Right ventricle myocardium superior (tissue), 1 donor: ENCODE data around the gene NKX1-1. TPM values are rescaled to one million over a fixed set of nuclear protein-coding genes. Genes with fewer than 3 reads are reported as not detected.
"Not testable (repeated sequence)": the region's sequence is repeated elsewhere in the genome, so short reads cannot be mapped to it uniquely, and the experiment has no call there.

Experiments used
- ATAC-seq: fragments of 200-7000 bp; cut with Tn5 transposase; one replicate; pipeline ENCODE4 v1.9.1; 2020; ENCODE audit warnings: mild to moderate bottlenecking; ENCODE audit not compliant: poor library complexity
- DNase-seq: peaks from one replicate; pipeline ENCODE4 v3.0.0-alpha.2; 2020
- intact Hi-C: fragments of 100-400 bp; cut with DNase I; formaldehyde crosslinking; loops from one replicate; pipeline ENCODE4 v1.11.2; 2022
- long read RNA-seq: library from polyadenylated mRNA; unstranded; transcript quantifications from one replicate; pipeline ENCODE4 v2.0.0, GENCODE V29; 2021
- total RNA-seq: library from RNA; stranded (reverse); fragmentation: NEBNext Ultra II Directional; extraction: Animal tissue kit (Norgen Biotek cat#: 25700); gene quantifications from one replicate; pipeline ENCODE4 v1.2.1, GENCODE V29; 2021
- donor health status: DM: no; HTN: yes; CAD: no; lungs with severe emphysema.

The NKX1-1 gene
- total RNA-seq, result not detected
- long read RNA-seq, result 0 reads

DNA sequence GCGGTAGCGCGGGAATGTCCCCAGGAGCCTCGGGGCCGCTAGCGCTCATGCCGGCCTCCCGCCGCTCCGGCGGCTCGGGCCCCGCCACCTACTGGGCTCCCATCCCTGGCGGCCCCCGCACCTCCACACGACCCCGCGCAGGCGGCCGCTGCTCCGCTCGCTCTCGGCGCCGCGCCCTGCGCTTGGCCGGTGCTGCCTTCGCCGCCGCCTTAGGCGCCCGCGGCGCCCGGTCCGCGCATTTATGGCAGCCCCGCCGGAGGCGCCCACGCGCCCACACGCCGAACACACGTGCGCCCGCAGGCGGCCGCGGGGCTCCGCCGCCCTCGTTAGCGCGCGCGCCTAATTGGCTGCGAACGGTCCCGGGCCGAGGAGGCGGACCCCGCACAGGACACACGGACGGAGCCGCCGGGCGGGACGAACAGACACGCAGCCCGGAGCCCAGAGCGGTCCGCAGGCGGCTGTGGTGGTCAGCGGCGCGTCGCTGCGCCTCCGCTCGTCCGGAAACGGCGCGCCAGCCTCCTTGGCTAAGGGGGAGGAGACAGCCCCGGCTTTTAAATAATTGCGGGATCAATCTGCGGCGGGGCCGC, at the start of gene NKX1-1:
TSS of gene NKX1-1 (minus strand) at position 49 of the 587 bp plus-strand sequence. CDS start at position 49, 0 bp downstream.
- ATAC-seq, result no peak
- peak; percentile 13 for DNase-seq

GRCh38 chr4:1453731-1454130, 47.5 kb upstream of the NKX1-1 start:
- DNase-seq (no peak), ATAC-seq (no peak)
- intact Hi-C loops, result no loop called here

More for the DNA sequence above, at the start of gene NKX1-1:
- intact Hi-C loops, result no loop called here

DNA sequence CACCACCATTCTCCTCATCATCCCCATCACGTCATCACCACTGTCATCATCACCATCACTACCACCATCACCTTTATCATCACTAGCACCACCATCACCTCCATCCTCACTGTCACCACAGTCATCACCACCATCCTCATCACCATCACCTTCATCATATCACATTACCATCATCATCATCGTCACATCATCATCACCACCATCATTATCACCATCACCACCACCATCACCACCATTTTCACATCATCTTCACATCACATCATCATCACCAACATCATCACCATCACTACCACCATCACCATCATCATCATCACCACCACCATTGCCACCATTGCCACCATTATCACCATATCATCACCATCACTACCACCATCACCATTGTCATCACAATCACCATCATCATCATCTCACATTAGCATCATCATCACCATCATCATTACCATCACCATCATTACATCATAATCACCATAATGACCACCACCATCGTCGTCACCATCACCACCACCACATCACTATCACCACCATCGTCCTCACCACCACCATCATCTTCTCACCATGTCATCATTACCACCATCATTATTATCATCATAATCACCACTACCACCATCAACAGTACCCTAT, 46.3 kb upstream of the NKX1-1 start:
- intact Hi-C loops, result no loop called here
- DNase-seq, result no peak
- no peak for ATAC-seq

DNA sequence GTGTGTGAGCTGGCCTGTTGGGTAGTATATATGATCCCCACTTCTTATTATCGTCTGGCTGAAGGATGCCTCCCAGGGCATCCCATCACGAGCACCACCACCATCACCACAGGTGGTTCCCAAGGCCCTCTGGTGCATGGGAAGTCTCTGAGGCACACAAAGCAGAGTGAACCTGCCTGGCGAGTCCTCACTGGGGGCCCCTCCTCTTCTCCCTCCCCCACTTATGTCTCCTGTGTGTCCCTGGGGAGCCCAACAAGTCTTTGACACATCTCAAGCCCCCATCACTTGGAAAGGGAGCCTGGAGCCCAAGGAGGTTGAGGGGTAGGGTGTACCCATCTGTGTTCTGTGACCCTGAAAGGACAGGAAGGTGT, 45.5 kb upstream of the NKX1-1 start:
- ATAC-seq, result no peak
- DNase-seq, result no peak

DNA sequence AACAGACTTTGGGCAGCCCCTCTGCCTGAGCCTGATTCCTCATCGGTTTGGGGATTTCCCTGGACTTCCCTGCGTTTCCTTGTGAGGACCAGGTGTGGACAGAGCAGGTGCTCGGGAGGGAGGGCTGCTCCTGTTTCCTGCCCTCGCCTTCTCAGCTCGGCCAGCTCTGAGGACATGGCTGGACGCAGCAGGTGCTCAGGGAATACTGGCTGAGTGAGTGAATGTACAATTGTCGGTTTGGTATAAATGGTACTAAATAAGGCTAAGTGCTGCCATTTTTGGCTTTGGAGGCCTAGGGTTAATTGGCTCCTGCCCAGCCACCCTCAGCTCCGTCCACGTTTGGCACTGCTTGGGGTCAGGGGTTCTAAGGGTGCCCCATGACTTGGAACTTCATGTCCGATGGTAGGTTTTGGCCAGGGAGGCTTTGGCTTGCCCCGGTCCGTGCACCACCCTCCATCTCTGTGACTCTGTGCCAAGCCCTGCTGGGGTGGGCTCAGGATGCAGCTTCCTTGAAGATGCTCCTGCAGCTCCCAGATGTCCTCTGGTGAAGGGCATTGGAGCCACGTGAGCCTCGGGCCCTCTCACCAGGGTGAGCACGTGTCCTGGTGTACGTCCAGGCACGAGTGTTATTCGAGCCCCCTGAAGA, 45.0 kb upstream of the NKX1-1 start:
- ATAC-seq, result no peak
- no peak for DNase-seq
- intact Hi-C loops, result no loop called here

More for the DNA sequence above, 45.5 kb upstream of the NKX1-1 start:
- intact Hi-C loops, result no loop called here

- intact Hi-C loops, result no loop called here
- no peak for ATAC-seq
Measured at GRCh38 chr4:1449833-1450741, 43.8 kb upstream of the NKX1-1 start.

GRCh38 chr4:1449475-1449832, 43.2 kb upstream of the NKX1-1 start:
- intact Hi-C loops, result no loop called here
- ATAC-seq, result no peak
- DNase-seq, result no peak

More at GRCh38 chr4:1449833-1450741, 43.8 kb upstream of the NKX1-1 start:
- DNase-seq, result no peak

GRCh38 chr4:1448589-1449420, 42.6 kb upstream of the NKX1-1 start:
- ATAC-seq, result no peak
- intact Hi-C loops, result no loop called here
- DNase-seq, result no peak

GRCh38 chr4:1447676-1448588, 41.7 kb upstream of the NKX1-1 start:
- ATAC-seq, result no peak
- intact Hi-C loops, result no loop called here

GRCh38 chr4:1446502-1447386, 40.5 kb upstream of the NKX1-1 start:
- no peak for ATAC-seq
- DNase-seq, result no peak
- intact Hi-C loops, result no loop called here

More at GRCh38 chr4:1447676-1448588, 41.7 kb upstream of the NKX1-1 start:
- no peak for DNase-seq

DNA sequence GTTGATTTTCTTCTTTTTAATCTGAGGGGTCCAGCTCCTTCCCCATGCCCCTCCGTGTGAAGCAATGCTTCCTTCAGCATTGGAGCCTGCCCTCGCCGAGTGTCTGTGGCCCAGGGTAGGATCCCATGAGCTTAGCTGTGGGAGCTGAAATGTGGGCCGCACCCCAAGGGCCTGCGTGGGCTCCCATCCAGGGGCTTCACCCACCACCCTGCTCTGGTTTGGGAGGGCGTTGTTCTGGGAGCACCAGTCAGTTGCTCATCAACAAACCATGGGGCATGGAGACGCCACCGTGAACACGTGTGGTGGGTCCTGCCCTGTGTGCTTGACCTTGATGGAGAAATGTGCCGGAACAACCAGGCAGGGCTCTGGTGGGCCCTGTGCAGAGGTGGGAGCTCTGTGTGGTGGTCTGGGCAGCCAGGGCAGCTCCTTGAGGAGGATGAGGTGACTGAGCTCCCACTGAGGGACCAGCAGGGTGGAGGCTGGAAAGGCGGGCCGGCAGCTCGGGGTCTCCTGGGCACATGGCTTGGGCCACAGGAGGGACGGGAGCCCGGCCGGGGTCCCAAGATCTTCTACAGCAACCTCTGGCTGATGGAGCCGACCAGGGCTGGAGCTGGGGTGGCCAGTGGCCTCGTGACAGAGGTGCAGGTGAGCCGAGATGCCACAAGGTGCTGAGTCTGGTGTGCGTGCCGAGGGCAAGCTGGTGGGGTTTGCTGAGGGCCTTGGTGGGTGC, 39.6 kb upstream of the NKX1-1 start:
- DNase-seq (no peak), ATAC-seq (no peak)
- intact Hi-C loops, result no loop called here

GRCh38 chr4:1443688-1444172, 37.5 kb upstream of the NKX1-1 start:
- DNase-seq, intact Hi-C loops, ATAC-seq: not testable (repeated sequence)

GRCh38 chr4:1427010-1427409, 20.8 kb upstream of the NKX1-1 start:
- ATAC-seq, result no peak
- intact Hi-C loops, result no loop called here

DNA sequence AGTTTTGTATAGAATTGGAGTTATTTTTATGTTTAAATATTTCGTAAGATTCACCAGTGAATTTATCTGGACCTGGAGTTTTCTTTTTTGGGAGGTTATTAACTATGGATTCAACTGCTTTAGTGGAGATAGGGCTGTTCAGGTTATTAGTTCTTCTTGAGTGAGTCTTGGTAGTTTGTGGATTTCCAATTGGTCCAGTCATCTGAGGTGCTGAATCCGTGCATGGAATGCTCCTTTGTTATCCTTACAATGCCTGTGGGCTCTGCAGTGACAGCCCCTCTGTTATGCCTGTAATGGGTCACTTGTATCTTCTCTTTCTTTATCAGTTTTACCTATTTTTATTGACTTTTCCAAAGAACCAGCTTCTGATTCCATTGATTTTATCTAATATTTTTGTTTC, 15.4 kb upstream of the NKX1-1 start:
- ATAC-seq (no peak), DNase-seq (no peak)
- intact Hi-C loops, result no loop called here

More at GRCh38 chr4:1427010-1427409, 20.8 kb upstream of the NKX1-1 start:
- DNase-seq, result no peak

GRCh38 chr4:1419708-1420107, 13.5 kb upstream of the NKX1-1 start:
- ATAC-seq, result no peak
- intact Hi-C loops, result no loop called here
- peak; percentile 11 for DNase-seq
